Stimulated activated CD8-positive, alpha-beta memory T cell treated with anti-CD3 and anti-CD28 coated beads, Interleukin-12 subunit alpha, Interleukin-12 subunit beta, amount 100 ng/mL, for 4 hours (primary cell): ENCODE results near the gene CISTR.

Experiments
- DNase-seq: peaks from one replicate; pipeline ENCODE4 v3.0.0-alpha.2; 2020; ENCODE audit warnings: low read depth

The CISTR gene

DNA sequence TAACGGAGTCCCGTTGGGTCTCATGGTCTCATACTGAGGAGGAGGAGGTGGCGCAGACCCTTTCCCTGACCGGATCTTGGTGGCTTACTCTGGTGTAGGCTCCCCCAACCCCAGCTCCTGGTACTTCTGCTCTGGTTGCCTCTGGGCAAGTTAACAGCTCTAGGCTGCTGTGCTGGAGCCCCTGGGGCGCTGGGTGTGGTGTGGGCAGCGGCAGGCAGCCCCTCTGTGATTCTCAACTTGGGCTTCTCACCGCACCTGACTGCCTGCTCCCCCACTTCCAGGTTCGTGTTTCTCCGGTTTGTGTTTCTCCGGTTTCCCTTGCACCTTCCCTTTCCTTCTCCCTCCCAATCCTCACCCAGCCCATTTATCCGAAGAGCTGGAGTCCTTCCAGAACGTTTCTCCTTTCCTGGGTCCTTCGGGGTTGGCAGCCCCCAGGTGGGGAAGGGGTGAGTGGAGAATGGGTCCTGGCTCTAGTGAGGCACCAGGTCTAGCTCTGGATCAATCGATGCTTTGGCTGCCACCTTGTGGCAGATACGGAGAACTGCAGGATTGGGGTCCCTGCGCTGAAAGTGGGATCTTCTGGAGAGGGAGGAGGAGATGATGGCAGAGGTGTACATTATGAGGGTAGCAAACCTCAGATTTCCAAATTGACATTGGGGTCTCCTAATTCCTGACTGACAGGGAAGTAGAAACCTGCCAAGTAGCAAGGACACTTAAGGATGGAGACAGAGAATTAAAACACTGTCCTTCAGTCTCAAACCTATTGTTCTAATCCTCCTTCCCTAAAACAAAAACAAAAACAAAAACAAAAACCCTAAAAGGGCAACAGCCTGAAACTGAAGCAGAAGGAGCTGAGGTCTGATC is 8.3 kb downstream of the CISTR start:
- peak; percentile 25 for DNase-seq

DNA sequence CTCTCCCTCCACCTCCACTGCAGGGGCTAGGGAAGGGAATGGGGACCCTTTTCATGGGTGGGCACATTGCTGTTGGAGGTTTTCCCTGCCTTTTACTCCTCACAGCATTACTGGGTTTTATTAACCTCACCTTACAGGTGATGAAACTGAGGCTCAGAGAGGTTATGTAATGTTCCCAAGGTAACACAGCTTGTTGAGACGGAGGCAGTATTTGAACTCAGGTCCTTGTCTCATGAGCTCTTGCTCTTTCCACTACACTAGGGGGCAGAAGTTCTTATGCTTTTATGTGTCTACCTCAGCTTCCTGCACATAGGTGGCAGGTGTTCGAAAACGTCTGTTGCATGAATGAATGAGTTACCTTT is 11.7 kb downstream of the CISTR start:
- no peak for DNase-seq

DNA sequence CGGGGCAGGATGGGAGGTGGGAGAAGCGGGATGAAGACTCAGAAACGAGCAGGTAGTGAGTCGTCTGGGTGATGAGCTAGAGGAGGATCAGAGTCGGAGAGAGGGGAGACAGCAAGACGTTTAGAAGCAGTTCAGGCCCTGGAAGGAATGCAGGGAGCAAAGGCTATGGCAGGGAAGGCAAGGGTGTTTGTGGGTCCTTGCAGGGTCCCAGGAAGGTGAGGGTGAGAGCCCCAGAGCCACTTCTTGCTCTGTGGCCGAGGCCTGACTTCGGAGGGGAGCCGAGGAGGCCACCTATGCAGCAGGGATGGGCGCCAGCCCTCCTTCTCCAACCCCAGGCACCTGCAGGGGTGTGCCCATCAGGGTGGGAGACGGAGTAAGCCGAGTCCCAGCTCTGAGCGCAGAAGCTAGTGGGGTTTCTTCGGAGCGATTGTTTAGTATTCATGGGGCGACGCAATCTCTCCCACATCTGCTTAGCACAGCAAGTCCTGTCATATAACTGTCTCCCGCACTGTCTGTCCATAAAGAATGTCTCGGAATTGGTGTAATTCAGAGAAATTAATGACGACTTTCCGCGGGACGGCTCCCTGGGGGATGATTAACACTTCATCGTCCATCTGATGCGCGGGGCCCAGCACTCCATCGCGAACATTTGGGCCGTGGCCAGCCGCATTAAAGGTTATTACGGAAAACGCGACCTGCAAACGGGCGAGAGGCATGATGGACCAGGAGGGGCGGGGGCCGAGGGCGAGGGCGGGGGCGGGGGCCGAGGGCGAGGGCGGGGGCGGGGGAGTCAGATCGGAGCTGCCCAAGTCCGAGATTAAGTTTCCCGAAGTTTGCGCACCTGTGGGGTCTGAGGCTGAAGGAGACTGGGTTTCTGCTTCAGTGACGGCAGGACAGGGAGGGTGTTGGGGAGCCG is 12.3 kb downstream of the CISTR start:
- DNase-seq, result no peak

GRCh38 chr12:53738406-53739213 is 13.2 kb downstream of the CISTR start:
- DNase-seq, result peak; percentile 29

- no peak for DNase-seq
These were observed 13.8 kb downstream of the CISTR start for GRCh38 chr12:53737951-53738405.

DNA sequence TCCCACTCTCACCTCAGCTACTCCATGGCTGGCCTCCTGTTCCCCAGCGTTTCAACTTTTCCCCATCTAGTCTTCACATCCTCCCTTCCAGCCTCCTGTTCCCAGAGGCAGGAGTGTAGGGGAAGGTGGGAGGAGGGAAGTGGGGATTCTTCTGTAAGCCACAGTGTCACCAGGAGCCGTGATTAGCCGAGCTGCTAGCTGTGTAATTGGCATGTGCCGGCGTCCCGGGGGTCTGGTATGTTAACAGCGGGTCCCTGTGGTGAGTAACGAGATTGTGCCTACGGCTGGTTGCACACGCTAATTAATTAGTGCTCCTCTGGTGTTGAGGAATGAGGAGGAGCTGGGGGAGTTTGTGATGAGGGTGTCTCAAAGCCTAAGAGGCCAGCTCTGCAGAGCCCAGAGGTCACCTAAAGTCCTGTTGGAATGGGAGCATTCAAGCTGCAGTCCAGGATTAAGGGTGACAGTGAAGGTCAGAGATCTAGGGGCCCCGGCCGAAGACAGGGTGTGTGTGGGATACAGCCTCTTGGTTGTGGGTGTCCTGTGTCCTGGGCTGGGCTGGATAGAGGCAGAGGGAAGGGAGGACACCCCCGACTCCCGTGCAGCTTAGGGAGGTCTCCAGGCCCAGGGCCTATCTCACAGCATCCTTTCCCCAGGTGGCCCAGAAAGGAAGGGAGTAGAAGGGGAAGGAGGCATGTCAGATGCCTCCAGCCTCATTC is 14.5 kb downstream of the CISTR start:
- no peak for DNase-seq

DNA sequence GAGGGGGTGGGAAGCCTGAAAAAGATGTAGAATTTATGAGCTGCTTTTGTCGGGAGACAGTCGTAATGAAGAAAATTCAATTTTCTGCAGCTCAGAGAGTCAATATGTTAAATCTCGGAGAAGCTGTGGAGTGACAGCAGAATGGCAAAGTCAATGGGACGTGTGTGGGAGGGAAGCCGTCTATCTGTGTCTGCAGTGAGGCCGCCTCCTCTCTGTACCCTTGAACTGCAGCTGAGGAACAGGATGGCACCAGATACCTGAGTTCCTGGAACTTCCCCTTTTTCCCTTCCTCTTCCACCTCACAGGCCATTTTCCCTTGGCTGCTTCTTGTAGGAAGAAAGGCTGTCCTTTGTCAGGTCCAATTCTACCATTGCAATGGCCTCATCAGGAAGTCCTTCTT is 15.2 kb downstream of the CISTR start:
- no peak for DNase-seq

DNA sequence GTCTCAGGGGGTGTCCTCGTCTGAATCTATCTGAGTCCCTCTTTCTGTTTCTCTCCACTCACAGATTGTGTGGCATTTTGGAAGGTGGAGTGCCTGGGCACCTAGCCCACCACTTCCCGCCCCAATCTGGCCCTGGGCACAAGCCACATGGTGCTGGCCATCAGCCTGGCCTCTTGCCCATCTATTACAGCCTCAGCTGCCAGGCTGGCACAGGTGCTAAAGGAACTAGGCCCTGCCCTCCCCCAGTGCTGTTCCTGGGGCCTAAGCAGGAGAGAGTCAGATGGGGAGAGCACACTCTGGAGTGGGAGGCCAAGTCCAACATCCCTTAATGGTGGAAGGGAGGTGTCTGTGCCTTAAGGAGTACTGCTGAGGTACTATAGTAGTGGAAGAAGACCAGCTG is 16.2 kb downstream of the CISTR start:
- DNase-seq, result no peak

- no peak for DNase-seq
These were observed 17.4 kb downstream of the CISTR start for GRCh38 chr12:53734425-53734824.

GRCh38 chr12:53733807-53734200 is 18.0 kb downstream of the CISTR start:
- no peak for DNase-seq

- DNase-seq, result no peak
These were observed 18.6 kb downstream of the CISTR start for GRCh38 chr12:53733051-53733806.

- DNase-seq, result no peak
These were observed 22.1 kb downstream of the CISTR start for GRCh38 chr12:53729644-53730043.

DNA sequence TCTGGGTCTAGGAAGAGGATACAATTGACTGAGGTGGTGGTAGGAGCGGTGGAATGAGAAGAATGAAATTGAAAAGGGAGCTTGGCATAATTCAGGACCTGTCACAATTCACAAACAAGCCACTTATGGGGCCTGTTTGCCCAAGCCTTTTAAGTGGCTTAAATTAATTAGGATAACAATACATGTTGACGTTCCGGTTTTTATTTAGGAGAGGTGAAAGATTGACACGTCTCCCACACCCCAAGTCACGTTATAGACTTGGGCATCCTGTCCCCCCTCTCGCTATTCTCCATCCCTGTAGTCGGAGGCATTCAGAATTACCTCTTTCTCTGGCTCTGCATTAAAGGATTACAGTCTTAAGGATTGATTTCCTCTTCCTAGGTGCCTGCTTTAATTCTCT is 23.6 kb downstream of the CISTR start:
- no peak for DNase-seq

- peak; percentile 95 for DNase-seq
These were observed 24.3 kb downstream of the CISTR start, which contains the start of gene CALCOCO1 for GRCh38 chr12:53727310-53728041. CALCOCO1 (minus strand) TSS chr12:53727452; CDS start chr12:53725242, 2,210 bp downstream.

GRCh38 chr12:53726946-53727309 is 24.9 kb downstream of the CISTR start:
- DNase-seq, result no peak

GRCh38 chr12:53726341-53726740 is 25.4 kb downstream of the CISTR start:
- no peak for DNase-seq

GRCh38 chr12:53725824-53726223 is 26.0 kb downstream of the CISTR start:
- DNase-seq, result no peak

DNA sequence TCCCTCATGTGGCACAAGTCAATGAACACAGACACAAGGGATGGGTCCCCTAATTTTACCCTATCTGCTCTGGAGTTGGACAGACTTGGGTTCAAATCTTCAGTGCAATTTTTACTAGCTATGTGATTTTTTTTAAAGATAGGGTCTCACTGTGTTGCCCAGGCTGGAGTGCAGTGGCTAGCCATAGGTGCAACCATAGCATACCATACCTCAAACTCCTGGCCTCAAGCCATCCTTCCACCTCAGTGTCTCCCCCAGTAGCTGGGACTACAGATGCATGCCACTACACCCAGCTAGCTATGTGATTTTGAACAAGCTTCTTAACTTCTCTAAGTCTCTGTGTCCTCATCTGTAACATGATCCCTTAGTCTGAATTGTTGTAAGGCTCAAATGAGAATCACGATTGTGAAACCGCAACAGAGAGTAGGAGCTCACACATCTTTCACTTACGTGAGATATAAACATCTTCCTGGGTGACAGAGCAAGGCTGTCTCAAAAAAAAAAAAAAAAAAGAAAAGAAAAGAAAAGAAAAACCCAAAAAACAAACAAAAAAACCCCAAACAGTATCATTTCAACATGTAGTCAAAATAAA is 29.2 kb downstream of the CISTR start:
- no peak for DNase-seq

GRCh38 chr12:53720946-53721345 is 30.8 kb downstream of the CISTR start:
- DNase-seq, result no peak

- DNase-seq, result no peak
These were observed 32.1 kb downstream of the CISTR start for GRCh38 chr12:53719649-53720048.
